Measurements from ENCODE around the gene TIRAP. TPM values are rescaled to one million over a fixed set of nuclear protein-coding genes. Genes with fewer than 3 reads are reported as not detected.

Gene TIRAP
- 4.5 and 6.3 TPM in 2 replicates for total RNA-seq

DNA sequence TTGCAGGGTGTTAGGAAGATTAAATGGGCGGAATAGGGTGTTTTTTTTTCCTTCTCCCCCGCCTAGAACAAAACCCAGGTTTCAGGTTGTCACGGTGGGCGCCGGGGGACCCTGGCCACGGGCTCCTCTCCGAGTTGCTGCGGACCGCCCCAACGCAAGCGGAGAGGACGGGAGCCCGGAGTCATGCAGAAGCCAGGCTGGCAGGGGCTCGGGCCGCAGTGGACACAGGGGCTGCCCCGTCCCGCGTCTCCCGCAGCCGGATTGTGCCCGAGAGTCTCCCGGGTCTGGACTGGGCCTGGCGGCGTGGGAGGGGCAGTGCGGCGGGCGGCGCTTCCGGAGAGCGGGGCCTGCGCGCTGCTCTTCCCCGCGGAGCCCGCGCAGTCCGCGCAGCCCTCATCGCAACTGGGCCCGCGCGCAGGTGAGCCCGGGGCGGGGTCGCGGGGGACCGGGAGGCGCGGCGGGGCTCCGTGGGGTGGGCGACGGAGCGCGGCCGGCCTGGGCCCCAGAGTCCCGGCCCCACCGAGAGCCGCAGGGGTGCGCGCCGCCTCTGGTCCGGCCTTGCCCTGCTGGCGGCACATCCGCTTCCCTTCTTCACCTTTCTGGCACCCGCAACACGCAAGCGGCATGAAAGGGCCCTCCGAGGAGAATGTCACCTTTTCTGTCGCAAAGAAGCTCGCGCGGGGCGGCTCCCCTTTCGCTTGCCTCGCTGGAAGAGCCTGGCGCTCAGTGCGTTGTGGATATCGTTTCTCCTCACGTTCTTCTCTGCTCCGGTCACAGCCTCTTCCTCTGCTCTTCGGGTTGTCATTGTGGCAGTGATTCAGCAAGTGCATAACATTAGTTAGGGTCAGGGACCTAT, at the start of gene TIRAP:
TIRAP (plus strand) TSS at position 358 of the 856 bp plus-strand sequence. CDS start 7,802 bp downstream, outside the sequence.

GRCh38 chr11:126268708-126269579, 13.9 kb upstream of the TIRAP start, which contains the start of the genes FOXRED1 and SRPRA:
FOXRED1 (plus strand) TSS chr11:126269154; CDS start chr11:126269207, 53 bp downstream.
SRPRA (minus strand) TSS chr11:126268895; CDS start chr11:126268804, 91 bp downstream.

DNA sequence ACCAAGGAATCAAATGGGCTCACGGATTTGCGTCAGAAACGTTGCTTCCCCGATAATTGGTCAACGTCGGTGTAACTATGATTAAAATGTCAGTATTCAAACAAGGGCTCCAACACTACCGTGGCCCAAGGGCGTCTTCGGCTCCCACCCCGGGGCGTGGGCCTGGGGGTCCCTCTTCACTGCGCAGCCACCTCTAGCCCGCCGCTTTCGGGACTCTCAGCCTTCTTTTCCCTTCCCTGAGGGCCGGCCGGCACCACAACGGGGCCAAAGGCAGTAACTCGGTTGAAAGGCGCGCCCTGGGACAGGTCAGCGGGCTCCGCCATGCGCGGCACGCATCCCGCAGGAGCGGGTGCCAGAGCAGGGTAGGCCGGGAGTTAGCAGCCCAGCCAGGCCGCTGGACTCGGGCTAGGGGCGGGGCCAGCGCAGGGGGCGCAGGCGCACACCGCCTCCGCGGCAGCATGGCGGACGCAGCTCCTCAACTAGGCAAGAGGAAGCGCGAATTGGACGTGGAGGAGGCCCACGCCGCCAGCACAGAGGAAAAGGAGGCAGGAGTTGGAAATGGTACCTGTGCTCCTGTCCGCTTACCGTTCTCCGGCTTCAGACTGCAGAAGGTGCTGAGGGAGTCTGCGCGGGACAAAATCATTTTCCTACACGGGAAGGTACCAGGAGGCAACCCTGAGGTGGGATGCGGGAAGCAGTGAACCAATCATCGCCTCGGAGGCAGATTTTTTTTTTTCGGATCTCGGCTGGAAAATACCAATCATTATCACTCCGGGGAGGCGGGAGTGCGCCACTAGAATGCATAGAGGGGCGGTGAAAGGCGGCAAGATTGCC, 20.9 kb downstream of the TIRAP start, which contains the start of gene DCPS:
DCPS (plus strand) TSS at position 438 of the 834 bp plus-strand sequence; CDS start at position 459, 21 bp downstream.

Other genes with a start within 250 kb of the TIRAP start
- gene CDON, start 220.2 kb upstream of the TIRAP start, total RNA-seq = 31.1 and 55.9 TPM in 2 replicates
- 22.5 and 31.6 TPM in 2 replicates for gene RPUSD4, start 71.4 kb upstream of the TIRAP start, total RNA-seq
- 14.6 and 14.9 TPM in 2 replicates for gene FAM118B, start 71.3 kb upstream of the TIRAP start, total RNA-seq
- gene SRPRA, start 14.2 kb upstream of the TIRAP start, total RNA-seq = 114 and 129 TPM in 2 replicates
- 10.1 and 13.2 TPM in 2 replicates for gene FOXRED1, start 13.9 kb upstream of the TIRAP start, total RNA-seq
- gene DCPS, start 21.0 kb downstream of the TIRAP start, total RNA-seq = 7.9 and 10.5 TPM in 2 replicates
- 35.0 and 35.1 TPM in 2 replicates for gene ST3GAL4, start 72.6 kb downstream of the TIRAP start, total RNA-seq